Neural progenitor cell (in vitro differentiated cells): ENCODE results near the gene RPUSD1. TPM values are rescaled to one million over a fixed set of nuclear protein-coding genes. Genes with fewer than 3 reads are reported as not detected.

Source experiments
- DNase-seq: peaks from one replicate; pipeline ENCODE4 v3.0.0-alpha.2; 2016; ENCODE audit warnings: low spot score
- H2AFZ ChIP-seq: fragments of 200-600 bp; sonication (generic); replicated peaks from 2 replicates; pipeline ENCODE4 v1.6.1; 2016; ENCODE audit warnings: antibody characterized with exemption
- H3F3A ChIP-seq: fragments of 200-600 bp; sonication (generic); 2 replicates; pipeline ENCODE4 v1.6.1; 2016; ENCODE audit warnings: antibody characterized with exemption, low read depth
- H3K27ac ChIP-seq: fragments of 200-600 bp; sonication (generic); 2 replicates; pipeline ENCODE4 v1.5.1; 2016; ENCODE audit warnings: mild to moderate bottlenecking
- H3K27me3 ChIP-seq: fragments of 200-600 bp; sonication (generic); 2 replicates; pipeline ENCODE4 v1.6.1; 2016; ENCODE audit warnings: mild to moderate bottlenecking, moderate library complexity
- H3K36me3 ChIP-seq: fragments of 200-600 bp; sonication (generic); 2 replicates; pipeline ENCODE4 v1.5.1; 2016
- H3K4me1 ChIP-seq: fragments of 200-600 bp; sonication (generic); 2 replicates; pipeline ENCODE4 v1.6.1; 2016; ENCODE audit warnings: mixed run types
- H3K4me2 ChIP-seq: fragments of 200-600 bp; sonication (generic); 2 replicates; pipeline ENCODE4 v1.6.1; 2016
- H3K4me3 ChIP-seq: fragments of 200-600 bp; sonication (generic); 2 replicates; pipeline ENCODE4 v1.5.1; 2016
- H3K79me2 ChIP-seq: fragments of 200-600 bp; sonication (generic); 2 replicates; pipeline ENCODE4 v1.6.1; 2016; ENCODE audit warnings: low read depth
- H3K9ac ChIP-seq: fragments of 200-600 bp; sonication (generic); 2 replicates; pipeline ENCODE4 v1.6.1; 2016
- H3K9me3 ChIP-seq: fragments of 200-600 bp; sonication (generic); 2 replicates; pipeline ENCODE4 v1.5.1; 2016; ENCODE audit warnings: low read depth
- H4K20me1 ChIP-seq: fragments of 200-600 bp; sonication (generic); 2 replicates; pipeline ENCODE4 v1.6.1; 2016; ENCODE audit warnings: low read depth
- H3K27ac Mint-ChIP-seq: 3 replicates; pipeline ENCODE4 v1.8.0; 2021; ENCODE audit warnings: mixed read lengths
- H3K27me3 Mint-ChIP-seq: 2 replicates; pipeline ENCODE4 v1.8.0; 2022; ENCODE audit warnings: low read depth, mild to moderate bottlenecking, inconsistent platforms, moderate library complexity, mixed read lengths; ENCODE audit not compliant: insufficient read depth
- H3K36me3 Mint-ChIP-seq: 3 replicates; pipeline ENCODE4 v1.8.0; 2021; ENCODE audit warnings: mixed read lengths
- H3K4me1 Mint-ChIP-seq: 3 replicates; pipeline ENCODE4 v1.8.0; 2021; ENCODE audit warnings: mixed read lengths
- H3K4me3 Mint-ChIP-seq: 3 replicates; pipeline ENCODE4 v1.8.0; 2021; ENCODE audit warnings: mild to moderate bottlenecking, moderate library complexity, mixed read lengths
- H3K9me3 Mint-ChIP-seq: 3 replicates; pipeline ENCODE4 v1.8.0; 2020; ENCODE audit warnings: mixed read lengths
- CTCF ChIP-seq: fragments of 200-600 bp; sonication (generic); IDR thresholded peaks from 2 replicates; pipeline ENCODE4 v1.5.1; 2017; ENCODE audit warnings: antibody characterized with exemption, mild to moderate bottlenecking
- EZH2 ChIP-seq: fragments of 200-600 bp; sonication (generic); IDR thresholded peaks from 2 replicates; pipeline ENCODE4 v1.6.1; 2017; ENCODE audit warnings: antibody characterized with exemption, mild to moderate bottlenecking, moderate library complexity
- EZH2phosphoT487 ChIP-seq: fragments of 200-600 bp; sonication (generic); IDR thresholded peaks from 2 replicates; pipeline ENCODE4 v1.6.1; 2017; ENCODE audit warnings: antibody characterized with exemption
- total RNA-seq: library from RNA; depleted of rRNA; stranded (reverse); fragments of >200 nt; gene quantifications from 2 replicates; pipeline ENCODE4 v1.2.3, GENCODE V29; 2015; ENCODE audit warnings: low replicate concordance

RPUSD1 gene
- total RNA-seq, 1 donor from 2014 or later: 5.6 TPM

- H4K20me1 ChIP-seq: no peaks in the 10 kb centered on the region
- peaks cover 21% of the 10 kb centered on the region for H3F3A ChIP-seq
- H3K9me3 ChIP-seq: no peaks in the 10 kb centered on the region
- H3K27me3 ChIP-seq: no peaks in the 10 kb centered on the region
- Mint-ChIP-seq H3K9me3 (no peaks in the 10 kb centered on the region), H3K27ac (peak overlapping the region; percentile 42), H3K36me3 (no peaks in the 10 kb centered on the region), H3K4me1 (peaks cover 34% of the 10 kb centered on the region), H3K27me3 (peaks cover 8% of the 10 kb centered on the region), H3K4me3 (peak overlapping the region; percentile 43)
- no peak overlapping the region for H2AFZ ChIP-seq
- H3K79me2 ChIP-seq: no peaks in the 10 kb centered on the region
- TF ChIP-seq CTCF: no peak
- no peak for TF ChIP-seq EZH2
- no peak for TF ChIP-seq EZH2phosphoT487
- H3K4me1 ChIP-seq: peaks cover 22% of the 10 kb centered on the region
- no peak overlapping the region for H3K4me3 ChIP-seq
- no peak overlapping the region for H3K27ac ChIP-seq
- H3K9ac ChIP-seq: no peak overlapping the region
- no peak for DNase-seq
- H3K4me2 ChIP-seq: peak overlapping the region; percentile 73
- no peaks in the 10 kb centered on the region for H3K36me3 ChIP-seq
Measured at GRCh38 chr16:750485-750884, 37.7 kb downstream of the RPUSD1 start.

- no peaks in the 10 kb centered on the region for H3K9me3 Mint-ChIP-seq
- H3K27me3 Mint-ChIP-seq: peaks cover 5% of the 10 kb centered on the region
- Histone ChIP-seq H3K4me2 (no peak overlapping the region), H3F3A (peaks cover 21% of the 10 kb centered on the region), H3K36me3 (no peaks in the 10 kb centered on the region), H3K27ac (no peak overlapping the region), H3K27me3 (no peaks in the 10 kb centered on the region), H2AFZ (no peak overlapping the region), H3K9ac (no peak overlapping the region), H3K9me3 (no peaks in the 10 kb centered on the region), H3K4me1 (peaks cover 22% of the 10 kb centered on the region), H4K20me1 (no peaks in the 10 kb centered on the region), H3K79me2 (no peaks in the 10 kb centered on the region), H3K4me3 (no peak overlapping the region)
- DNase-seq: no peak
- peaks cover 34% of the 10 kb centered on the region for H3K4me1 Mint-ChIP-seq
- no peak overlapping the region for H3K27ac Mint-ChIP-seq
- TF ChIP-seq EZH2 (no peak), EZH2phosphoT487 (no peak), CTCF (no peak)
- H3K36me3 Mint-ChIP-seq: no peaks in the 10 kb centered on the region
- no peak overlapping the region for H3K4me3 Mint-ChIP-seq
Measured at GRCh38 chr16:749010-749409, 39.2 kb downstream of the RPUSD1 start.

- Mint-ChIP-seq H3K9me3 (no peaks in the 10 kb centered on the region), H3K4me3 (no peak overlapping the region), H3K27ac (no peak overlapping the region), H3K27me3 (peaks cover 4% of the 10 kb centered on the region), H3K4me1 (peaks cover 30% of the 10 kb centered on the region), H3K36me3 (no peaks in the 10 kb centered on the region)
- Histone ChIP-seq H4K20me1 (no peaks in the 10 kb centered on the region), H3K27me3 (no peaks in the 10 kb centered on the region), H3K9me3 (no peaks in the 10 kb centered on the region), H3K79me2 (no peaks in the 10 kb centered on the region), H3F3A (peaks cover 21% of the 10 kb centered on the region), H3K4me3 (no peak overlapping the region), H3K9ac (no peak overlapping the region), H3K27ac (no peak overlapping the region), H3K4me2 (no peak overlapping the region), H3K4me1 (peaks cover 22% of the 10 kb centered on the region), H2AFZ (no peak overlapping the region), H3K36me3 (no peaks in the 10 kb centered on the region)
- no peak for DNase-seq
- no peak for TF ChIP-seq EZH2phosphoT487
- TF ChIP-seq EZH2: no peak
- no peak for TF ChIP-seq CTCF
Measured at GRCh38 chr16:747978-748746, 40.0 kb downstream of the RPUSD1 start.
